Measurements from ENCODE around the gene FOXP1. TPM values are rescaled to one million over a fixed set of nuclear protein-coding genes. Genes with fewer than 3 reads are reported as not detected.

The FOXP1 gene
- total RNA-seq, 4 donors from 2014 or later: 86.4 to 107 (median 93.8) TPM

DNA sequence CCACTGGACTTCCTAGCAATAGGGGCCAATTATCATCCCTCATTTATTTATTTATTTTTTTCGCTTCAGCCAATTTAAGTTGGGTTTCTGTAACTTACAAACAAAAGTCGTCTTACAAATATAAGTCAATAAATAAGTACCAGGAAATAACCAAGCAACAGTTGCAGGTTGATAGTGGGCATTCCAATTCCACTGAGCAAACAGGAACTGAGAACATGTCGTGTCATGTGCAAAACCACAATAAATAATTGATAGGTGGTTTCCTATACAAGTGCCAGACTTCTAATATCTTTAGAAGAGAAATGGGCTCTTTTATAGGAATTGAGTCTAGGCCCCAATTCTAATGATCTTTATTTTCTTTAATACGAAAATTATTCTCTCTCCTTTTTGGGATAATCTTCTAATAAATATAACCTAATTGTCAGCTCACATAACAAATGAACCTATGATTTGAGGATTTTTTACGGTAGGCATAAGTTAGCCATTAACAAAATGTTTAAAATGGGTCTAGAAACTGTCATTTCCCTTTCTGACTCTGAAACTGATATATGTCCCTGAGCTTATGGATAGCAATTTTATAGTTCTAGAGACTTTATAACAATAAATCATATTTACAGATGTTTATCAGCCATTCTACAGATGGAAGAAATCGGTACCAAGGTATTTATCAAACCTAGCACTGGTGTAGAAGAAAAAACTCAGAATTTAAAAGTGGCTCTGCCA, 571.8 kb downstream of the FOXP1 start:
- H3K4me1 ChIP-seq: peaks cover 0 to 32% (median 16%) of the 10 kb centered on the region in 4 donors
- no peak overlapping the region for H3K27ac ChIP-seq
- 87 to 89% methylated on average over 6 of the region's 6 CpGs for WGBS, 2 donors

DNA sequence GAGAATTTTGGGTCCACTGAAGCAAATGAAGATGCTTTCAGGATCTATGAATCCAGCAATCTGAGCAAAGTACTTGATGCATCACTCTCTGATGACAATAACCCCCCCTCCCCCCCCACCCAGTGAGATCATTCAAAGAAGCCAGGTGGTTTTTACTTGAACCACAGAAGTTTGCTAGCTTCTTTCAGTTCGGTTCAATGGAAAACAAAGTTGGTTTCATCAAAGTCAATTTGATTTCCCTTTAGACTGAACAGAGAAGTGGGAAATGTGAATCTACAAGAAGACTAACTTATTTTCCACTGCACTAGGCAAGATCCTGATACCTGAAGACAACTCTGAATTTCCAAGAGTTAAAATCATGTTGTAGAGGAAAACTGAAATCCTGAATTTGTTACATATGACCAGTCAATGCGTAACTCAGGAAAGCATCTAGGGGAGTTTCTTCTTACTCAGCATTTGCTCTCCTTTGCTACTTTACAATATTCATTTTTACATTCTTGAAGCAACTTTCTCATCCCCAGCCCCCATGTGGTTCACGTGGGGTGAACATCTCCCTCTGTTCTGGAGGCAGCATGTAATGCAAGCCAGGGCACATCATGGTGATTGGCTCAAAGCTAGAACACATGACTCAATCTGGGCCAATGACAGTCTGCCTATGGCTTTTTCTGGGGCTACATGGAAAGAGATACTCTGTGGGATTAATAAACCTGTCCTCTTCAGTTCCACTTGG, 572.6 kb downstream of the FOXP1 start:
- Histone ChIP-seq H3K36me3 (peaks cover 0 to 18% (median 9%) of the 10 kb centered on the region in 3 donors), H3K9me3 (no peaks in the 10 kb centered on the region), H3K27ac (no peak overlapping the region), H3K4me3 (no peak overlapping the region), H3K4me1 (peaks cover 0 to 32% (median 14%) of the 10 kb centered on the region in 4 donors), H3K27me3 (no peaks in the 10 kb centered on the region)
- TF ChIP-seq EP300 (IDR thresholded peaks at IDR 0.05) (no peak), CTCF (IDR thresholded peaks at IDR 0.05) (no peak), POLR2A (IDR thresholded peaks at IDR 0.05) (no peak)
- DNase-seq (ENCODE audit: low spot score in 2 of 2): no peak
- 80 to 88% methylated on average over 3 of the region's 3 CpGs for WGBS, 2 donors

More for the DNA sequence above, 571.8 kb downstream of the FOXP1 start:
- Histone ChIP-seq H3K9me3 (no peaks in the 10 kb centered on the region), H3K4me3 (no peak overlapping the region), H3K36me3 (peaks cover 0 to 18% (median 9%) of the 10 kb centered on the region in 3 donors), H3K27me3 (no peaks in the 10 kb centered on the region)
- no peak for DNase-seq (ENCODE audit: low spot score in 2 of 2)
- no peak for TF ChIP-seq CTCF (IDR thresholded peaks at IDR 0.05)
- no peak for TF ChIP-seq EP300 (IDR thresholded peaks at IDR 0.05)
- no peak for TF ChIP-seq POLR2A (IDR thresholded peaks at IDR 0.05)

- no peaks in the 10 kb centered on the region for H3K9me3 ChIP-seq
- WGBS, 2 donors: 68 to 84% methylated on average over 7 of the region's 7 CpGs
- H3K36me3 ChIP-seq: no peaks in the 10 kb centered on the region
- DNase-seq (ENCODE audit: low spot score in 2 of 2): no peak
- H3K27ac ChIP-seq: no peak overlapping the region
- H3K4me1 ChIP-seq: peaks cover 0 to 37% (median 14%) of the 10 kb centered on the region in 4 donors
- TF ChIP-seq EP300 (IDR thresholded peaks at IDR 0.05) (no peak), CTCF (IDR thresholded peaks at IDR 0.05) (no peak), POLR2A (IDR thresholded peaks at IDR 0.05) (no peak)
- no peaks in the 10 kb centered on the region for H3K27me3 ChIP-seq
- no peak overlapping the region for H3K4me3 ChIP-seq
Observed at GRCh38 chr3:71008350-71008935, 575.1 kb downstream of the FOXP1 start.

DNA sequence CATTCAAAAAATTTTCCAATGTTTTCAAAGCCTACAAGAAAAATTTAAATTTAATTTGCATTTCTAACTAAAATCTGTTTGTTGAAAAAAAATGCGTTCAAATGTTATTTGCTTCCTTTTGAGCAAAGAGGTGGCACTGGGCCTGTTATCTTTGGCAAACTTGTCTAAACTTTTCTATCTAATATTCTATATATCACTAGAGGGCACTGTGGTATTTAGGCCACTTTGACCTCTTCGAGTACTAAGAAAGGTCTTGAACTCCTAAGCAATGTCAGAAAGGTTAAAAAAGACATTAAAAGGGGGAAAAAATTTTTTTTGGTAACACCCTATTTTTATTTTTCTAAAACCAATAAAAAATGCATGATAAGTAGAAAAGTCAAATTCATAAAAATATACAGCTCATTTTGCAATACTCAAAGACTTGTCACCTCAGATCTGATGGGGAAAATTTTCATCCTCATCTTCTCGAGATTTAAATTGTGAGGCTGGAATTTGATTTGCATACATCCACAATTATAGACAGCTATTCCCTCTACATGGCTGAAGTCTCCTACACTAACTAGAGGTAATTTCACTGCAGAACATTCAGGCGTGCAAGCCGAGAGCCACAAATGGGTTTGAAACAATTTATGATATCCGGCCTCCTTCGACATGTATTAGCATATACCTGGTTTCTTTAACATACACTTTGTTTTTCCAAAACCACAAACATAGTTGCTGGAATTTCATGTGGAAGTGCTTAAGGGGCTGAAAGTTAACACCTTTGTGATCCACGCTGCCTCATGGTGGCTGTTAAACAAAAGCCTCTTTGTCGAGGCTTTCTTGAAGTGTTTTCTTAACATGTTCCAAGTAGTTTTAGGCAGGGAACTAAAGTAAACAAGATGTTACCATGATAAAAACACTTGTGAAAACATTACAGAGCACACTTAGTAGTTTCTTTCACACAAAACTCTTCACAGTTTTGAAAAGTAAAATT, 576.4 kb downstream of the FOXP1 start:
- Histone ChIP-seq H3K27ac (peak overlapping the region in 2 of 4 donors; percentile 2 to 11), H3K9me3 (no peaks in the 10 kb centered on the region), H3K36me3 (no peaks in the 10 kb centered on the region), H3K4me3 (no peak overlapping the region), H3K27me3 (no peaks in the 10 kb centered on the region), H3K4me1 (peaks cover 0 to 37% (median 9%) of the 10 kb centered on the region in 4 donors)
- 43 to 51% methylated on average over 9 of the region's 9 CpGs for WGBS, 2 donors
- no peak for DNase-seq (ENCODE audit: low spot score in 2 of 2)
- peak; percentile 28 to 49 (median 44) for TF ChIP-seq CTCF (IDR thresholded peaks at IDR 0.05)
- peak in 1 of 2 donors; percentile 3 for TF ChIP-seq EP300 (IDR thresholded peaks at IDR 0.05)
- TF ChIP-seq POLR2A (IDR thresholded peaks at IDR 0.05): no peak
